Endothelial cell of umbilical vein (primary cell): ENCODE results near the gene GRID1. TPM values are rescaled to one million over a fixed set of nuclear protein-coding genes. Genes with fewer than 3 reads are reported as not detected.

ENCODE experiments used
- BruUV-seq: library from RNA; stranded (reverse); fragments of 400-500 nt; replicated peaks from 2 replicates; lab custom pipeline; 2021; lab: Mats Ljungman, UMichigan
- CTCF ChIA-PET: fragments of 300-600, 350-600 bp; sonication (Branson Sonifier 250); formaldehyde crosslinking; loops from one replicate; lab custom pipeline; 2021; ENCODE audit warnings: antibody characterized with exemption, inconsistent platforms; lab: Charles Lee
- POLR2A ChIA-PET: fragments of 300-600, 350-600 bp; sonication (Branson Sonifier 250); formaldehyde crosslinking; loops from one replicate; lab custom pipeline; 2021; ENCODE audit warnings: antibody characterized with exemption, inconsistent platforms; lab: Charles Lee
- DNase-seq: peaks from one replicate; pipeline ENCODE4 v3.0.0-alpha.2; 2011; ENCODE audit warnings: low read depth, low spot score
- FAIRE-seq: peaks from 2 replicates; lab custom pipeline; 2011; peaks lifted over from hg19 to GRCh38; lab: Jason Lieb, UNC
- H2AFZ ChIP-seq: 2 replicates; pipeline ENCODE4 v1.6.0; 2012; ENCODE audit warnings: low read depth, low read length, control low read depth, inconsistent platforms
- H3K27ac ChIP-seq: 2 replicates; pipeline ENCODE4 v1.5.1; 2011; ENCODE audit warnings: low read depth, mild to moderate bottlenecking, control low read depth, low read length, moderate library complexity; ENCODE audit not compliant: insufficient read depth
- H3K27me3 ChIP-seq, 2 experiments: 2 replicates each; pipeline versions ENCODE4 v1.6.0 to v1.6.1; 2011; ENCODE audit warnings: low read length in 2 of 2, mixed read lengths in 1 of 2; ENCODE audit not compliant: control insufficient read depth in 2 of 2, insufficient read depth in 2 of 2
- H3K36me3 ChIP-seq, 2 experiments: 2 replicates in 1 of 2; 3 replicates in 1 of 2; pipeline ENCODE4 v1.5.1; 2011; ENCODE audit warnings: low read length in 2 of 2, mild to moderate bottlenecking in 1 of 2, moderate library complexity in 1 of 2; ENCODE audit not compliant: control insufficient read depth in 2 of 2, insufficient read depth in 2 of 2; ENCODE audit errors: extremely low read depth in 1 of 2
- H3K4me1 ChIP-seq: 3 replicates; pipeline ENCODE4 v1.5.1; 2011; ENCODE audit warnings: mild to moderate bottlenecking, low read length; ENCODE audit not compliant: control insufficient read depth, insufficient read depth; ENCODE audit errors: extremely low read depth
- H3K4me2 ChIP-seq: 2 replicates; pipeline ENCODE4 v1.6.1; 2011; ENCODE audit warnings: low read length, control low read depth, mixed read lengths; ENCODE audit not compliant: insufficient read depth
- H3K4me3 ChIP-seq, 3 experiments: fragments of 200-600 bp in 1 of 3; sonication (generic), shearing (Covaris generic) in 1 of 3; replicated peaks in 1 of 3; 2 replicates each; pipeline ENCODE4 v1.5.1; 2011 to 2016; ENCODE audit warnings: control low read depth in 3 of 3, low read length in 3 of 3, mild to moderate bottlenecking in 2 of 3, inconsistent platforms in 1 of 3, low read depth in 1 of 3, moderate library complexity in 1 of 3; ENCODE audit not compliant: insufficient read depth in 1 of 3
- H3K79me2 ChIP-seq: 2 replicates; pipeline ENCODE4 v1.6.0; 2012; ENCODE audit warnings: low read length, inconsistent platforms; ENCODE audit not compliant: control insufficient read depth, insufficient read depth
- H3K9ac ChIP-seq: replicated peaks from 2 replicates; pipeline ENCODE3; 2011; ENCODE audit warnings: low read length, control low read depth; ENCODE audit not compliant: insufficient read depth; ENCODE audit errors: extremely low read depth
- H3K9me1 ChIP-seq: replicated peaks from 3 replicates; pipeline ENCODE4 v1.6.0; 2011; ENCODE audit warnings: mild to moderate bottlenecking, low read length; ENCODE audit not compliant: control insufficient read depth, insufficient read depth; ENCODE audit errors: extremely low read depth
- H3K9me3 ChIP-seq: replicated peaks from 2 replicates; pipeline ENCODE4 v1.5.1; 2012; ENCODE audit warnings: low read length, inconsistent platforms; ENCODE audit not compliant: control insufficient read depth, insufficient read depth
- H4K20me1 ChIP-seq: replicated peaks from 2 replicates; pipeline ENCODE3; 2011; ENCODE audit warnings: mild to moderate bottlenecking, low read length; ENCODE audit not compliant: control insufficient read depth, insufficient read depth; ENCODE audit errors: extremely low read depth
- EZH2 ChIP-seq: IDR thresholded peaks from 2 replicates; pipeline ENCODE4 v1.6.1; 2012; ENCODE audit warnings: borderline replicate concordance, low read depth, mild to moderate bottlenecking, moderate library complexity, low read length, inconsistent platforms; ENCODE audit not compliant: severe bottlenecking
- FOS ChIP-seq: IDR thresholded peaks from 2 replicates; pipeline ENCODE4 v1.6.1; 2011; ENCODE audit warnings: mild to moderate bottlenecking, low read length, moderate library complexity, borderline replicate concordance; ENCODE audit not compliant: insufficient read depth
- GATA2 ChIP-seq: IDR thresholded peaks from 2 replicates; pipeline ENCODE4 v1.7.0; 2011; ENCODE audit warnings: low read depth, mild to moderate bottlenecking, moderate library complexity, mixed read lengths, low read length; ENCODE audit not compliant: insufficient read length, insufficient read depth
- JUN ChIP-seq: IDR thresholded peaks from 2 replicates; pipeline ENCODE4 v1.6.1; 2011; ENCODE audit warnings: borderline replicate concordance, low read depth; ENCODE audit not compliant: insufficient read length, insufficient read depth
- MYC ChIP-seq: IDR thresholded peaks from one replicate; pipeline ENCODE4 v1.6.1; 2011; ENCODE audit warnings: mild to moderate bottlenecking, low read depth, low read length
- POLR2AphosphoS5 ChIP-seq: IDR thresholded peaks from 2 replicates; pipeline ENCODE4 v1.6.1; 2012; ENCODE audit warnings: low read depth, mild to moderate bottlenecking, control low read depth, low read length, moderate library complexity; ENCODE audit not compliant: insufficient read depth
- dilution Hi-C: fragments of 300-500 bp; cut with MboI; formaldehyde crosslinking; loops from one replicate; pipeline ENCODE4 v1.15.0; 2019; ENCODE audit warnings: low sequenced_read_pairs; ENCODE audit not compliant: extremely low pct_ligation_motif_present
- intact Hi-C: fragments of 100-400 bp; cut with micrococcal nuclease; formaldehyde crosslinking; loops from one replicate; pipeline ENCODE4 v1.10.0; 2022
- polyA plus RNA-seq, 4 experiments: library from polyadenylated mRNA; depleted of rRNA in 3 of 4; stranded (reverse) in 3 of 4; unstranded in 1 of 4; fragments of >200 nt; gene quantifications; 2 replicates each; pipeline versions ENCODE4 v1.2.1 to v1.2.3, GENCODE V29; 2011 to 2012; ENCODE audit warnings: missing spikeins in 1 of 4
- total RNA-seq: library from RNA; stranded (reverse); gene quantifications from 2 replicates; pipeline ENCODE4 v1.2.3, GENCODE V29; 2021
- TF ChIP-seq, protein P1 (sequence below): IDR thresholded peaks from 2 replicates; pipeline ENCODE4 v1.6.1; 2011; ENCODE audit not compliant: insufficient read depth, insufficient read length
- TF ChIP-seq, protein P2 (sequence below), 2 donors: IDR thresholded peaks; 1 replicate in 1 of 2; 2 replicates in 1 of 2; pipeline ENCODE4 v1.5.1; 2011; ENCODE audit warnings: low read length in 2 of 2, mild to moderate bottlenecking in 2 of 2, moderate library complexity in 2 of 2, control low read depth in 1 of 2, inconsistent platforms in 1 of 2, low read depth in 1 of 2; ENCODE audit not compliant: insufficient read depth in 1 of 2; ENCODE audit errors: extremely low read depth in 1 of 2

GRID1 gene
- total and polyA plus RNA-seq, 2 donors (not counting 3 experiments of a cell fraction or from before 2014, with no cell fraction given), result not detected

DNA sequence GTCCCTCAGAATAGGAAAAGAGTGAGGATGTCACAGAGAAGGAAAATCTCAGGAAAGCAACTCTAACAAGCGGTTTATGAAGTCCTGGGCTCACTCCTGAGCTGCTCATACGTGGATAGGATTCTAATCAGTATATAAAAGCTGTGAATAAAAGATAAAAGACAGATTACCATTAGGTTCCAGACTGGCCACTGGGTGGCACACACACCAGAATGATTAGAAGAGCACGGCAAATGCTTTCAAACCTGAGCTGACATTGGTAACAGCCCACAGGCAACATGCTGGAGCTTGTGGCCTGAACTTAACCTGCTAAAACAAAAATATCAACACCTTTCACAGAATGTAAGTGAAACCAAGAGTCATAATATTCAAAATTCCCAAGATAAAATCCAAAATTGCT, 370.8 kb downstream of the GRID1 start:
- no TSS peak for BruUV-seq
- H3K36me3 ChIP-seq, result no peaks in the 10 kb centered on the region
- no peak overlapping the region for H3K4me3 ChIP-seq
- CTCF ChIA-PET, result interaction anchor here (1.3 kb wide), 1 partner anchor 378 kb away, joined by 3 read pairs; no protein-coding TSS in a partner anchor
- dilution Hi-C loops, result no loop called here
- H4K20me1 ChIP-seq, result no peaks in the 10 kb centered on the region
- intact Hi-C loops, result no loop called here
- H3K4me1 ChIP-seq, result no peaks in the 10 kb centered on the region
- no peaks in the 10 kb centered on the region for H3K9me1 ChIP-seq
- no peak overlapping the region for H3K9ac ChIP-seq
- no peak for FAIRE-seq
- no peak overlapping the region for H2AFZ ChIP-seq
- no peaks in the 10 kb centered on the region for H3K27me3 ChIP-seq
- H3K4me2 ChIP-seq, result no peak overlapping the region
- H3K9me3 ChIP-seq, result no peaks in the 10 kb centered on the region
- TF ChIP-seq GATA2 (no peak), MYC (no peak), EZH2 (no peak), JUN (no peak), POLR2AphosphoS5 (no peak), FOS (no peak)
- TF ChIP-seq, protein P1, sequence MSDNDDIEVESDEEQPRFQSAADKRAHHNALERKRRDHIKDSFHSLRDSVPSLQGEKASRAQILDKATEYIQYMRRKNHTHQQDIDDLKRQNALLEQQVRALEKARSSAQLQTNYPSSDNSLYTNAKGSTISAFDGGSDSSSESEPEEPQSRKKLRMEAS, result no peak
- TF ChIP-seq, protein P2, sequence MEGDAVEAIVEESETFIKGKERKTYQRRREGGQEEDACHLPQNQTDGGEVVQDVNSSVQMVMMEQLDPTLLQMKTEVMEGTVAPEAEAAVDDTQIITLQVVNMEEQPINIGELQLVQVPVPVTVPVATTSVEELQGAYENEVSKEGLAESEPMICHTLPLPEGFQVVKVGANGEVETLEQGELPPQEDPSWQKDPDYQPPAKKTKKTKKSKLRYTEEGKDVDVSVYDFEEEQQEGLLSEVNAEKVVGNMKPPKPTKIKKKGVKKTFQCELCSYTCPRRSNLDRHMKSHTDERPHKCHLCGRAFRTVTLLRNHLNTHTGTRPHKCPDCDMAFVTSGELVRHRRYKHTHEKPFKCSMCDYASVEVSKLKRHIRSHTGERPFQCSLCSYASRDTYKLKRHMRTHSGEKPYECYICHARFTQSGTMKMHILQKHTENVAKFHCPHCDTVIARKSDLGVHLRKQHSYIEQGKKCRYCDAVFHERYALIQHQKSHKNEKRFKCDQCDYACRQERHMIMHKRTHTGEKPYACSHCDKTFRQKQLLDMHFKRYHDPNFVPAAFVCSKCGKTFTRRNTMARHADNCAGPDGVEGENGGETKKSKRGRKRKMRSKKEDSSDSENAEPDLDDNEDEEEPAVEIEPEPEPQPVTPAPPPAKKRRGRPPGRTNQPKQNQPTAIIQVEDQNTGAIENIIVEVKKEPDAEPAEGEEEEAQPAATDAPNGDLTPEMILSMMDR (IDR thresholded peaks at IDR 0.05; ENCODE audit: extremely low read depth in 1 of 2, insufficient read depth in 1 of 2, low read depth in 1 of 2, low read length in 2 of 2), result no peak
- H3K79me2 ChIP-seq, result no peaks in the 10 kb centered on the region
- DNase-seq, result no peak
- no peak overlapping the region for H3K27ac ChIP-seq
- POLR2A ChIA-PET, result no interaction called here
